GM12801 (cell line): ENCODE results near the gene MCRIP2.

Experiments used
- CTCF ChIP-seq: IDR thresholded peaks from one replicate; pipeline ENCODE4 v1.5.1; 2011; ENCODE audit warnings: control low read depth; ENCODE audit not compliant: insufficient read length; ENCODE audit errors: extremely low read depth

The MCRIP2 gene

GRCh38 chr16:609316-609715, 32.3 kb upstream of the MCRIP2 start:
- no peak for TF ChIP-seq CTCF

GRCh38 chr16:609984-610383, 31.6 kb upstream of the MCRIP2 start:
- TF ChIP-seq CTCF, result no peak

- no peak for TF ChIP-seq CTCF
Observed at GRCh38 chr16:610513-611381, 30.9 kb upstream of the MCRIP2 start.

- no peak for TF ChIP-seq CTCF
Observed at GRCh38 chr16:615122-615521, 26.5 kb upstream of the MCRIP2 start.

GRCh38 chr16:616733-617586, 24.7 kb upstream of the MCRIP2 start:
- TF ChIP-seq CTCF, result no peak

- TF ChIP-seq CTCF, result no peak
Observed at GRCh38 chr16:617855-618254, 23.8 kb upstream of the MCRIP2 start.

GRCh38 chr16:619476-620100, 22.0 kb upstream of the MCRIP2 start:
- TF ChIP-seq CTCF, result no peak
